Stomach (tissue), 9 donors: Measurements from ENCODE around the gene GSAP. TPM values are rescaled to one million over a fixed set of nuclear protein-coding genes. Genes with fewer than 3 reads are reported as not detected.

ENCODE experiments used
- DNase-seq, 2 donors: peaks; one replicate each; pipeline versions ENCODE4 v3.0.0 to v3.0.0-alpha.2; 2013 to 2019
- H3K27ac ChIP-seq, 5 donors: fragments of 200-600 bp in 4 of 5; sonication (generic) in 4 of 5; one replicate each; pipeline ENCODE4 v1.5.1; 2013 to 2019; ENCODE audit warnings: mild to moderate bottlenecking in 1 of 5, moderate library complexity in 1 of 5
- H3K27me3 ChIP-seq, 3 donors: fragments of 200-600 bp; sonication (generic); one replicate each; pipeline ENCODE4 v1.5.1; 2017 to 2019; ENCODE audit warnings: mixed run types in 1 of 3
- H3K36me3 ChIP-seq, 4 donors: fragments of 200-600 bp; sonication (generic); 1 replicate in 3 of 4; 2 replicates in 1 of 4; pipeline ENCODE4 v1.5.1; 2016 to 2019
- H3K4me1 ChIP-seq, 4 donors: fragments of 200-600 bp; sonication (generic); one replicate each; pipeline ENCODE4 v1.5.1; 2016 to 2019
- H3K4me3 ChIP-seq, 4 donors: fragments of 200-600 bp; sonication (generic) in 3 of 4; one replicate each; pipeline ENCODE4 v1.5.1; 2016 to 2019; ENCODE audit warnings: mild to moderate bottlenecking in 1 of 4
- H3K9me3 ChIP-seq, 4 donors: fragments of 200-600 bp; sonication (generic); one replicate each; pipeline ENCODE4 v1.5.1; 2016 to 2019
- CTCF ChIP-seq, 7 experiments: fragments of 450-650 bp in 4 of 7; fragments of 200-600 bp in 3 of 7; sonication (generic) in 3 of 7; IDR thresholded peaks; one replicate each; pipeline ENCODE4 v1.5.1; 2016 to 2019; ENCODE audit warnings: antibody characterized with exemption in 7 of 7, control low read depth in 2 of 7, mild to moderate bottlenecking in 1 of 7
- EP300 ChIP-seq: sonication (generic); formaldehyde crosslinking; IDR thresholded peaks from one replicate; pipeline ENCODE4 v1.6.1; 2017; ENCODE audit warnings: antibody characterized with exemption
- POLR2A ChIP-seq, 4 donors: fragments of 450-650 bp; IDR thresholded peaks; one replicate each; pipeline ENCODE4 v1.6.1; 2016; ENCODE audit warnings: antibody characterized with exemption in 4 of 4, control low read depth in 2 of 4, mild to moderate bottlenecking in 1 of 4, moderate library complexity in 1 of 4
- POLR2AphosphoS5 ChIP-seq, 3 donors: sonication (generic); formaldehyde crosslinking; IDR thresholded peaks; one replicate each; pipeline ENCODE4 v1.6.1; 2016; ENCODE audit warnings: antibody characterized with exemption in 3 of 3
- WGBS, 5 donors: extraction: QIAGEN DNeasy Blood & Tissue Kit in 3 of 5; methylation state at CpG; one replicate each; pipeline versions ENCODE4 v1.1.5 to v1.1.7; 2013 to 2018; 5-methylcytosine and 5-hydroxymethylcytosine counted together
- intact Hi-C: fragments of 100-400 bp; cut with DNase I; formaldehyde crosslinking; loops from one replicate; pipeline ENCODE4 v1.15.1; 2023; ENCODE audit warnings: low total_unique reads
- polyA plus RNA-seq, 3 donors: library from polyadenylated mRNA; stranded (reverse); fragments of 200-250 nt; gene quantifications; one replicate each; pipeline ENCODE4 v1.2.3, GENCODE V29; 2013
- total RNA-seq, 5 donors: library from RNA; depleted of rRNA; stranded (reverse); fragments of >200 nt; gene quantifications; one replicate each; pipeline versions ENCODE4 v1.1.0 to v1.2.3, GENCODE V29; 2014 to 2016
- donor health status: healthy with polysubstance abuse.
- donor health status: Bipolar disorder and iron deficiency.
- donor health status: healthy.

The GSAP gene
- total and polyA plus RNA-seq, 8 donors: 3.5 to 52.1 (median 15.9) TPM

DNA sequence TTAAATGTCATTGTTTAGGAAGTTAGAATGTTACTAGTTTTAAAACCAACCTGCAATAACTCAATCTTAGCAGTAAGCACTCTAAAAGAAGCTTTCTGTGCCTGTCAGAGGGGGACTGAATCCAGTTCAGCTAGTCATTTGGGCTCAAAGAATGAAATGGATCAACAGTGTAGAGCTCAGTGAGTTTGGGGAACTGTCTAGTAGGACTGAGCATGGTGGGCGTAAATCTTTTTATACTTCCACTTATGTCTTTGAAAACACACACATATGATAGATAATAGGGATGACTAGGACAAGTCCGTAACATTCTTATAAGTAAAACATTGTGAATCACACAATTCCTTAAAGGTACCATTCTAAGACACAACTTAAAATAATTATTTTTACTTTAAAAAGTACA lies 11.5 kb downstream of the GSAP start:
- WGBS, 5 donors: 93 to 98% (median 95%) methylated on average over 2 of the region's 2 CpGs
- H3K27ac ChIP-seq: no peak overlapping the region
- DNase-seq: no peak
- H3K4me3 ChIP-seq: no peak overlapping the region
- intact Hi-C loops: no loop called here
- no peak for TF ChIP-seq POLR2AphosphoS5 (IDR thresholded peaks at IDR 0.05)
- TF ChIP-seq EP300: no peak
- no peak for TF ChIP-seq CTCF (IDR thresholded peaks at IDR 0.05)
- TF ChIP-seq POLR2A (IDR thresholded peaks at IDR 0.05): no peak
- H3K4me1 ChIP-seq: peaks cover 9 to 35% (median 13%) of the 10 kb centered on the region in 4 donors
- H3K9me3 ChIP-seq: no peaks in the 10 kb centered on the region
- no peaks in the 10 kb centered on the region for H3K27me3 ChIP-seq
- no peaks in the 10 kb centered on the region for H3K36me3 ChIP-seq

DNA sequence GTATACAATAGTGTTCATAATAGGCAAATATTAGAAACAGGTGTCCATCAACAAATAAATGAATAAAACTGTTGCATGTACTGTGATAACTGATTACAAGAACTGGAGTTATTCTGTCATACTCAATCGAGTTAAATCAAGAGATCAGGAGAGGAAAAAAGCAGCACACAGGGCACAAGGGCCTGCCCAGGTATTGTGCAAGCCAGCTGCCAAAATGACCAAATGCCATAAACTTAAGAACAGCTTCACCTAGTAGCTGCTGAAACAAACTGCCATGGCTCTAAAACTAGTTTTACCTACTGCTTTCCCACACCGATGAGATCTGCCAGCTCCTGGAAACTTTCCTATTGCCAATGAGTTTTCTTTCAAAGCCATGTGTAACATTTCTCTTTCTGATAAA lies 12.2 kb downstream of the GSAP start:
- no peaks in the 10 kb centered on the region for H3K27me3 ChIP-seq
- WGBS, 5 donors: 22 to 51% (median 44%) methylated on average over 2 of the region's 2 CpGs
- intact Hi-C loops: no loop called here
- DNase-seq: no peak
- no peaks in the 10 kb centered on the region for H3K9me3 ChIP-seq
- H3K4me1 ChIP-seq: peaks cover 2 to 28% (median 8%) of the 10 kb centered on the region in 4 donors
- H3K36me3 ChIP-seq: no peaks in the 10 kb centered on the region
- TF ChIP-seq POLR2AphosphoS5 (IDR thresholded peaks at IDR 0.05) (no peak), POLR2A (IDR thresholded peaks at IDR 0.05) (no peak), EP300 (no peak), CTCF (IDR thresholded peaks at IDR 0.05) (no peak)
- no peak overlapping the region for H3K27ac ChIP-seq
- H3K4me3 ChIP-seq: no peak overlapping the region

- H3K27me3 ChIP-seq: no peaks in the 10 kb centered on the region
- 79 to 94% (median 87%) methylated on average over 1 of the region's 1 CpG for WGBS, 5 donors
- intact Hi-C loops: no loop called here
- DNase-seq: no peak
- TF ChIP-seq POLR2AphosphoS5 (IDR thresholded peaks at IDR 0.05) (no peak), POLR2A (IDR thresholded peaks at IDR 0.05) (no peak), CTCF (IDR thresholded peaks at IDR 0.05) (no peak), EP300 (no peak)
- H3K27ac ChIP-seq: no peak overlapping the region
- H3K4me1 ChIP-seq: peaks cover 0 to 23% (median 5%) of the 10 kb centered on the region in 4 donors
- no peak overlapping the region for H3K4me3 ChIP-seq
- H3K36me3 ChIP-seq: no peaks in the 10 kb centered on the region
- no peaks in the 10 kb centered on the region for H3K9me3 ChIP-seq
These were observed 13.3 kb downstream of the GSAP start for GRCh38 chr7:77402818-77403217.

DNA sequence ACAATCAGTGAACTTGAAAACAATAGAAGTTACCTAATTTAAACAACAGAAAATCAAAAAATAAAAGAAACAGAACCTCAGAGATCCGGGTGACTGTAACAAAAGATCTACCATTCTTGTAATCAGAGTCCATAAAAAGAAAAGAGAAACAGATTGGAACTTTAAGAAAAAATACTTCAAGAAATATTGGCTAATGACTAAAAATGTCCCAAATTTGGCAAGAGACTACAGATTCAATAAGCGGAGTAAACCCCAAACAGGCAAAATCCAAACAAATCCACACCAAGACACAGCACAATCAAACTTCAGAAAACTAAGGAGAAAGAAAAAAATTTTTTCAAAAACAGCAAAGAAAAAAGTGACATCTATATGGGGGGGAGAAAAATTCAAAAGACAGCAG lies 15.1 kb downstream of the GSAP start:
- Histone ChIP-seq H3K36me3 (peaks cover 0 to 9% (median 0%) of the 10 kb centered on the region in 4 donors), H3K27me3 (no peaks in the 10 kb centered on the region), H3K4me1 (peaks cover 0 to 6% (median 0%) of the 10 kb centered on the region in 4 donors), H3K4me3 (no peak overlapping the region), H3K9me3 (no peaks in the 10 kb centered on the region), H3K27ac (no peak overlapping the region)
- DNase-seq: no peak
- TF ChIP-seq POLR2A (IDR thresholded peaks at IDR 0.05): no peak
- no peak for TF ChIP-seq EP300
- no peak for TF ChIP-seq CTCF (IDR thresholded peaks at IDR 0.05)
- TF ChIP-seq POLR2AphosphoS5 (IDR thresholded peaks at IDR 0.05): no peak
- 90 to 97% (median 94%) methylated on average over 2 of the region's 2 CpGs for WGBS, 5 donors
- intact Hi-C loops: no loop called here
